Mucosa of rectum (tissue), 2 donors: ENCODE measurements around the gene PRIMPOL.
"Not testable (repeated sequence)": the region's sequence is repeated elsewhere in the genome, so short reads cannot be mapped to it uniquely, and the experiment has no call there.

Experiments used
- H3K27ac ChIP-seq, 2 donors: one replicate each; pipeline ENCODE4 v1.7.0; 2013; ENCODE audit warnings: inconsistent platforms in 2 of 2, low read depth in 2 of 2, low read length in 2 of 2
- H3K27me3 ChIP-seq, 2 donors: one replicate each; pipeline ENCODE4 v1.7.0; 2013; ENCODE audit warnings: low read length in 2 of 2; ENCODE audit not compliant: control insufficient read depth in 2 of 2, insufficient read depth in 2 of 2
- H3K36me3 ChIP-seq, 2 donors: one replicate each; pipeline ENCODE4 v1.7.0; 2013; ENCODE audit warnings: low read length in 2 of 2; ENCODE audit not compliant: control insufficient read depth in 2 of 2, insufficient read depth in 2 of 2
- H3K4me1 ChIP-seq, 2 donors: one replicate each; pipeline ENCODE4 v1.7.0; 2013; ENCODE audit warnings: low read length in 2 of 2, mild to moderate bottlenecking in 1 of 2; ENCODE audit not compliant: control insufficient read depth in 2 of 2, insufficient read depth in 2 of 2
- H3K4me3 ChIP-seq, 2 donors: one replicate each; pipeline ENCODE4 v1.7.0; 2013; ENCODE audit warnings: low read length in 2 of 2
- H3K9ac ChIP-seq, 2 donors: one replicate each; pipeline ENCODE4 v1.7.0; 2013; ENCODE audit warnings: low read length in 2 of 2, low read depth in 1 of 2, mild to moderate bottlenecking in 1 of 2
- H3K9me3 ChIP-seq, 2 donors: one replicate each; pipeline ENCODE4 v1.7.0; 2013; ENCODE audit warnings: low read length in 2 of 2; ENCODE audit not compliant: control insufficient read depth in 2 of 2
- donor health status: healthy.
- donor health status: Normal muscosa, but diverticular disease.

Gene PRIMPOL

DNA sequence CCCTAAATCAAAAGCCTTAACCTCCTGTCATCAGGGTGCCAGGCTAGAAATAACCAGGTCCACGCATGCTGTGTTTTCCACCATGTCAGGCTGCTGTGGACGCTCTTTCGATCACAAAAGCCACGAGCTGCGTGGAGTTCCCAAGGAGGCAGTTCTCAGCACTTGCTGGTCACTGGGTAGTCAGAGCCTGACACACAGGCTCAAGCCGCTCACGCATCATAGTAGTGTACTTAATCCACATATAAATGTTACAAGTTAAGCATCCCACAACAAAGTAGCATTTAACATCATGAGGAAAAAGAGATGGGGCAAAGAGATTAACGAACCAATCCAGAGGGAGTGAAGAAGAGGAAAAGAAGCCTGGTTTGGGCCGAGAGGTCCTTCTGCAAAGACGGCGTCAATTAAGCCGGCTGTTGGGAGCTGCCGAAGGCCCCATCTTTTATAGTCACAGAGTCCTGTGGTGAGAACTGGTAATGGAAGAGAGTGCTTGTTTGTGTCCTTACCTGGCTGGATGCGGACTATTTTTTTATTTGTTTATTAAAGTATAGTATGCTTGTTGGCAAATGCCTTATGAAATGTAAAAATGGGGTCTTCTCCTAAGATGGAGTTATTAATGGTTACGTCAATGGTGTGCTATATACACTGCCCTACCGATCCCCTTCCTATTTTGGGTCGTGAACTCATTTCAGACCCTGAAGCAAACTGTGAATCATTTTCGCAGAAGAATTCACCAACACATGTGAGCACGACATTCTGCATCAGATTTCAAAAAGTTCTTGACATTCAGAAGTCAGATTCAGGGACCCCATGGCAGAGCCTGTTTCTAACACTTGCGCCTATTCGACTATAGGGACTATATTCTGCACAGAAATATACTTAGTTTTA is 675 bp downstream of the PRIMPOL start:
- H3K9me3 ChIP-seq, result no peaks in the 10 kb centered on the region
- no peaks in the 10 kb centered on the region for H3K27me3 ChIP-seq
- peaks cover 26 to 38% of the 10 kb centered on the region in 2 donors for H3K4me1 ChIP-seq
- H3K4me3 ChIP-seq, result peak overlapping the region; percentile 86 to 98
- H3K9ac ChIP-seq, result peak overlapping the region; percentile 82 to 96
- peaks cover 0 to 4% of the 10 kb centered on the region in 2 donors for H3K36me3 ChIP-seq
- H3K27ac ChIP-seq, result peak overlapping the region; percentile 86 to 96

- Histone ChIP-seq H3K27ac (no peak overlapping the region), H3K4me1 (peaks cover 19 to 22% of the 10 kb centered on the region in 2 donors), H3K4me3 (no peak overlapping the region)
These were observed 2.4 kb downstream of the PRIMPOL start for GRCh38 chr4:184651899-184652298.

GRCh38 chr4:184652681-184653080 is 3.1 kb downstream of the PRIMPOL start:
- not testable (repeated sequence) for H3K9ac ChIP-seq, H3K36me3 ChIP-seq, H3K27ac ChIP-seq, H3K4me3 ChIP-seq, H3K27me3 ChIP-seq, H3K9me3 ChIP-seq
- H3K4me1 ChIP-seq, result peaks cover 14 to 15% of the 10 kb centered on the region in 2 donors

More at GRCh38 chr4:184651899-184652298, 2.4 kb downstream of the PRIMPOL start:
- H3K36me3 ChIP-seq, result peaks cover 0 to 2% of the 10 kb centered on the region in 2 donors
- no peak overlapping the region for H3K9ac ChIP-seq
- H3K9me3 ChIP-seq, result no peaks in the 10 kb centered on the region
- no peaks in the 10 kb centered on the region for H3K27me3 ChIP-seq

- Histone ChIP-seq H3K4me1 (peaks cover 6 to 9% of the 10 kb centered on the region in 2 donors), H3K27ac (no peak overlapping the region), H3K9ac (no peak overlapping the region), H3K36me3 (peaks cover 2 to 5% of the 10 kb centered on the region in 2 donors), H3K27me3 (no peaks in the 10 kb centered on the region), H3K9me3 (no peaks in the 10 kb centered on the region), H3K4me3 (no peak overlapping the region)
These were observed 4.1 kb downstream of the PRIMPOL start for GRCh38 chr4:184653650-184654049.

- Histone ChIP-seq H3K9ac (no peak overlapping the region), H3K9me3 (no peaks in the 10 kb centered on the region), H3K4me3 (no peak overlapping the region), H3K4me1 (no peaks in the 10 kb centered on the region), H3K36me3 (peaks cover 2 to 10% of the 10 kb centered on the region in 2 donors), H3K27me3 (no peaks in the 10 kb centered on the region), H3K27ac (no peak overlapping the region)
These were observed 6.6 kb downstream of the PRIMPOL start for GRCh38 chr4:184655889-184656869.

DNA sequence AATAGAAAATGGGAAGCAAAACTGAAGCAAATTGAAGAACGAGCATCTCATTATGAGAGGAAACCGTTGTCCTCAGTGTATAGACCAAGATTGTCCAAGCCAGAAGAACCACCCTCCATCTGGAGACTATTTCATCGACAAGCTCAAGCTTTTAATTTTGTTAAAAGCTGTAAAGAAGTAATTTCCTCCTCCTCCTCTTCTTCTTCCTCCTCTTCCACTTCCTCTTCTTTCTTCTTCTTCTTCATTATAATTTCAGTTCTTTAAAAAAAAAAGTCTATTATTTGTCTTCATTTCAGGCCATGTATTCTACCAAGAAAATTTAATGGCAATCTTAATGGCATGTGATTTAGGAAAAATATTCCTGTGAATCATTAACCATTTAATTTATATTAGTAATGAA is 7.6 kb downstream of the PRIMPOL start:
- Histone ChIP-seq H3K27me3 (no peaks in the 10 kb centered on the region), H3K9ac (no peak overlapping the region), H3K4me3 (no peak overlapping the region), H3K4me1 (no peaks in the 10 kb centered on the region), H3K27ac (no peak overlapping the region), H3K36me3 (peaks cover 2 to 10% of the 10 kb centered on the region in 2 donors), H3K9me3 (no peaks in the 10 kb centered on the region)

- not testable (repeated sequence) for H3K4me1 ChIP-seq, H3K27me3 ChIP-seq, H3K36me3 ChIP-seq, H3K9ac ChIP-seq, H3K27ac ChIP-seq, H3K9me3 ChIP-seq, H3K4me3 ChIP-seq
These were observed 8.3 kb downstream of the PRIMPOL start for GRCh38 chr4:184657820-184658219.

DNA sequence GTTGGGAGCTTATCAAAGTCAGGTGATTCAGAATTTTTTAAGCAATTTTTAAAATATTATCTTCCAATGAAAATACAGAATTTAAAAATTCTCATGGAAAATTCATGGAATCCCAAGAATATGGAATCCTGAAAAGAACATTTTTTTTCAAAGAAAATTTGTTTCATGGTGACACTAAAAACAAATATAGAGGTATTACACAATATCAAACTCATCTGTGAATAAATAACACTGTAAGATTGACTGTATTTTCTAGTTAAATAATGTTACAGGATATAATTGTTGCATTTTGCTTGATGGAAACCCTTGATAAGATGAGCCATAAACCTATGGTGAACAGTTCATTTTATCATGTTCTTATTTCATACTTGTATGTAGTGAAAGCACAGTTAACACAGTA is 11.4 kb downstream of the PRIMPOL start:
- H3K27me3 ChIP-seq, result no peaks in the 10 kb centered on the region
- no peaks in the 10 kb centered on the region for H3K4me1 ChIP-seq
- no peak overlapping the region for H3K9ac ChIP-seq
- H3K9me3 ChIP-seq, result no peaks in the 10 kb centered on the region
- H3K27ac ChIP-seq, result no peak overlapping the region
- peaks cover 0 to 10% of the 10 kb centered on the region in 2 donors for H3K36me3 ChIP-seq
- H3K4me3 ChIP-seq, result no peak overlapping the region

DNA sequence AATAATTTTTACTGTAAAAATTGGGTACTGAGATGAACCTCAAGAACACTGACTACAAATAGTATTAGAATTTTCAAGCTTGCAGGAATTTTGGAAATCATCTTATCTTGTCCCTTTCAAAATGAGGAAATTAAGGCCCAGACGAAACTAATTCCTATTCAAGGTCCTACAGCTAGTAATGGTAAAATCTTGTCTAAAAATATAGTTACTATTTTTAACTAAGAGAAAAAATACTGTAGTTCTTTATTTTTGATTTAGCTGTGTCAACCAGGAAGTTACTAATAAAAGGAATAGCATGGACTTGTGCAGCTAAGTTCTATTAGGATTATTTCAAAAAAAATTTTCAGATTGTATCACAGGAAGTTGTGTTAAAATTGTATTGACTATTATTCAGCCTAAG is 12.7 kb downstream of the PRIMPOL start:
- H3K9ac ChIP-seq, result no peak overlapping the region
- no peaks in the 10 kb centered on the region for H3K9me3 ChIP-seq
- H3K36me3 ChIP-seq, result peaks cover 0 to 10% of the 10 kb centered on the region in 2 donors
- peaks cover 0 to 8% of the 10 kb centered on the region in 2 donors for H3K4me1 ChIP-seq
- H3K27me3 ChIP-seq, result no peaks in the 10 kb centered on the region
- no peak overlapping the region for H3K4me3 ChIP-seq
- H3K27ac ChIP-seq, result no peak overlapping the region
